ENCODE data around the gene ESPN. TPM values are rescaled to one million over a fixed set of nuclear protein-coding genes. Genes with fewer than 3 reads are reported as not detected.

ESPN gene
- total and polyA plus RNA-seq, 2 experiments from 2014 or later = 31.1 to 65.7 TPM

DNA sequence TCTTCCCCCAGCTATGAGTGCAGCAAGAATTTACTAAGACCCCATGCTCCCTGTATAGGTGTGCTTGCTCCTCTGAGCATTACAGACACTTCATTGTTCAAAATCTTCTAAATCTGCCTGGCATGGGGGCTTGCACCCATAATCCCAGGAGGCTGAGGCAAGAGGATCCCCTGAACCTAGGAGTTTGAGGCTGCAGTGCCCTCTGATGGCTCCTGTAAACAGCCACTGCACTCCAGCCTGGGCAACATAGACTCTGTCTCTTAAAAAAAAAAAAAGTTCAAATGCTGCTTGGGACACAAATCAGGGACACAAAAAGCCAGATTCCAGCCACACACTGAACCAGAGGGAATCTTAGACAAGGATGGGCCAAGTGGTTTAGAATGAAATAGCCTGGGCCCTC lies 27.6 kb upstream of the ESPN start:
- Histone ChIP-seq H3K27me3 (no peaks in the 10 kb centered on the region), H3K9me2 (replicated peaks; ENCODE audit: insufficient read depth) (no peaks in the 10 kb centered on the region), H3K4me3 (no peak overlapping the region), H3K27ac (no peak overlapping the region), H3K9me3 (ENCODE audit: low read depth) (no peaks in the 10 kb centered on the region), H2AFZ (no peak overlapping the region), H3K4me2 (no peak overlapping the region), H3K36me3 (replicated peaks; ENCODE audit: insufficient read depth, low read depth) (no peaks in the 10 kb centered on the region), H3K4me1 (ENCODE audit: insufficient read depth) (peaks cover 5% of the 10 kb centered on the region), H4K20me1 (ENCODE audit: insufficient read depth, poor library complexity, severe bottlenecking) (no peaks in the 10 kb centered on the region), H3K79me2 (peaks cover 5% of the 10 kb centered on the region)
- no peak for DNase-seq (ENCODE audit: low spot score)
- TF ChIP-seq EZH2phosphoT487 (IDR thresholded peaks at IDR 0.05; ENCODE audit: low read depth, severe bottlenecking, unreplicated experiment) (no peak), EZH2 (IDR thresholded peaks at IDR 0.05; ENCODE audit: borderline replicate concordance) (no peak)
- TF ChIP-seq, protein P1, sequence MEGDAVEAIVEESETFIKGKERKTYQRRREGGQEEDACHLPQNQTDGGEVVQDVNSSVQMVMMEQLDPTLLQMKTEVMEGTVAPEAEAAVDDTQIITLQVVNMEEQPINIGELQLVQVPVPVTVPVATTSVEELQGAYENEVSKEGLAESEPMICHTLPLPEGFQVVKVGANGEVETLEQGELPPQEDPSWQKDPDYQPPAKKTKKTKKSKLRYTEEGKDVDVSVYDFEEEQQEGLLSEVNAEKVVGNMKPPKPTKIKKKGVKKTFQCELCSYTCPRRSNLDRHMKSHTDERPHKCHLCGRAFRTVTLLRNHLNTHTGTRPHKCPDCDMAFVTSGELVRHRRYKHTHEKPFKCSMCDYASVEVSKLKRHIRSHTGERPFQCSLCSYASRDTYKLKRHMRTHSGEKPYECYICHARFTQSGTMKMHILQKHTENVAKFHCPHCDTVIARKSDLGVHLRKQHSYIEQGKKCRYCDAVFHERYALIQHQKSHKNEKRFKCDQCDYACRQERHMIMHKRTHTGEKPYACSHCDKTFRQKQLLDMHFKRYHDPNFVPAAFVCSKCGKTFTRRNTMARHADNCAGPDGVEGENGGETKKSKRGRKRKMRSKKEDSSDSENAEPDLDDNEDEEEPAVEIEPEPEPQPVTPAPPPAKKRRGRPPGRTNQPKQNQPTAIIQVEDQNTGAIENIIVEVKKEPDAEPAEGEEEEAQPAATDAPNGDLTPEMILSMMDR (IDR thresholded peaks at IDR 0.05; ENCODE audit: poor library complexity) = no peak

GRCh38 chr1:6397844-6398441 lies 26.6 kb upstream of the ESPN start:
- TF ChIP-seq EZH2 (IDR thresholded peaks at IDR 0.05; ENCODE audit: borderline replicate concordance) (no peak), EZH2phosphoT487 (IDR thresholded peaks at IDR 0.05; ENCODE audit: low read depth, severe bottlenecking, unreplicated experiment) (no peak)
- TF ChIP-seq, protein P1 (IDR thresholded peaks at IDR 0.05; ENCODE audit: poor library complexity) = no peak
- Histone ChIP-seq H3K79me2 (peaks cover 3% of the 10 kb centered on the region), H3K9me2 (replicated peaks; ENCODE audit: insufficient read depth) (no peaks in the 10 kb centered on the region), H3K27ac (no peak overlapping the region), H2AFZ (no peak overlapping the region), H3K9me3 (ENCODE audit: low read depth) (no peaks in the 10 kb centered on the region), H3K27me3 (no peaks in the 10 kb centered on the region), H3K4me1 (ENCODE audit: insufficient read depth) (peaks cover 5% of the 10 kb centered on the region), H4K20me1 (ENCODE audit: insufficient read depth, poor library complexity, severe bottlenecking) (no peaks in the 10 kb centered on the region), H3K4me3 (no peak overlapping the region), H3K36me3 (replicated peaks; ENCODE audit: insufficient read depth, low read depth) (no peaks in the 10 kb centered on the region), H3K4me2 (no peak overlapping the region)
- DNase-seq (ENCODE audit: low spot score) = no peak
- WGBS (ENCODE audit: low lambda C conversion rate, missing lambda C conversion rate) = 80% methylated on average over 10 of the region's 10 CpGs

DNA sequence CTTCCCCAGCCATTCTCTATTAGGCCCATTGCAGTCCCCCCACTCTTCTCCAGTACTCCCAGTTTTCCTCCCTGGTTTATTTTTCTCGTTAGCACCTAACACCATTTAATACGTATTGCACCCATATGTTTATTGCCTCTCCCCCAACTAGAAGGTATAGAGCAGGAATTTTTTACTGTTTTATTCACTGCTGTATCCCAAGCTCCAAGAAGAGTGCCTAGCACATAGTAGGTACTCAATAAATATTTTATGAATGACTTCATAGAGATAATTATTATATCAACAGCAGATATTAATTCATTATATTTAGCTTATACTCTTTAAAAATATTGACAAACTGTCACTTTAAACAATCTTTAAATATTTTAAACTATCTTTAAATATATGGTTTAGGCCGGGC lies 25.3 kb upstream of the ESPN start:
- Histone ChIP-seq H4K20me1 (ENCODE audit: insufficient read depth, poor library complexity, severe bottlenecking) (no peaks in the 10 kb centered on the region), H2AFZ (no peak overlapping the region), H3K36me3 (replicated peaks; ENCODE audit: insufficient read depth, low read depth) (no peaks in the 10 kb centered on the region), H3K9me3 (ENCODE audit: low read depth) (no peaks in the 10 kb centered on the region), H3K79me2 (peaks cover 3% of the 10 kb centered on the region), H3K4me1 (ENCODE audit: insufficient read depth) (peaks cover 2% of the 10 kb centered on the region), H3K4me3 (no peak overlapping the region), H3K9me2 (replicated peaks; ENCODE audit: insufficient read depth) (no peaks in the 10 kb centered on the region), H3K27me3 (no peaks in the 10 kb centered on the region), H3K27ac (no peak overlapping the region), H3K4me2 (no peak overlapping the region)
- TF ChIP-seq, protein P1 (IDR thresholded peaks at IDR 0.05; ENCODE audit: poor library complexity) = no peak
- TF ChIP-seq EZH2 (IDR thresholded peaks at IDR 0.05; ENCODE audit: borderline replicate concordance) (no peak), EZH2phosphoT487 (IDR thresholded peaks at IDR 0.05; ENCODE audit: low read depth, severe bottlenecking, unreplicated experiment) (no peak)
- DNase-seq (ENCODE audit: low spot score) = no peak
- WGBS (ENCODE audit: low lambda C conversion rate, missing lambda C conversion rate) = 88% methylated on average over 3 of the region's 3 CpGs
